Fibroblast of villous mesenchyme (primary cell): Measurements from ENCODE around the gene TACC2. TPM values are rescaled to one million over a fixed set of nuclear protein-coding genes. Genes with fewer than 3 reads are reported as not detected.

Experiments
- DNase-seq: peaks from one replicate; pipeline ENCODE4 v3.0.0-alpha.2; 2010; ENCODE audit warnings: low read depth
- H3K4me3 ChIP-seq: 2 replicates; pipeline ENCODE4 v1.5.1; 2011; ENCODE audit warnings: low read depth, mild to moderate bottlenecking, low read length
- CTCF ChIP-seq: IDR thresholded peaks from 2 replicates; pipeline ENCODE4 v1.5.1; 2012; ENCODE audit warnings: low read depth, mild to moderate bottlenecking, low read length; ENCODE audit not compliant: insufficient read depth
- total RNA-seq: library from RNA; depleted of rRNA; stranded (reverse); fragments of >200 nt; gene quantifications from 2 replicates; pipeline ENCODE4 v1.2.3, GENCODE V29; 2012

TACC2 gene
- total RNA-seq, 1 donor: 5.6 TPM

- no peak for DNase-seq
- no peak for TF ChIP-seq CTCF
- no peak overlapping the region for H3K4me3 ChIP-seq
Measured at GRCh38 chr10:122168101-122168500, 179.1 kb downstream of the TACC2 start.

GRCh38 chr10:122168598-122169394 lies 179.8 kb downstream of the TACC2 start:
- TF ChIP-seq CTCF: no peak
- no peak for DNase-seq

GRCh38 chr10:122170802-122171201 lies 181.8 kb downstream of the TACC2 start:
- DNase-seq: no peak
- TF ChIP-seq CTCF: no peak
- H3K4me3 ChIP-seq: no peak overlapping the region

More at GRCh38 chr10:122168598-122169394, 179.8 kb downstream of the TACC2 start:
- H3K4me3 ChIP-seq: no peak overlapping the region

- no peak for DNase-seq
- no peak overlapping the region for H3K4me3 ChIP-seq
- TF ChIP-seq CTCF: no peak
Measured at GRCh38 chr10:122171302-122172075, 182.5 kb downstream of the TACC2 start.

- H3K4me3 ChIP-seq: no peak overlapping the region
- DNase-seq: no peak
- no peak for TF ChIP-seq CTCF
Measured at GRCh38 chr10:122172361-122173008, 183.5 kb downstream of the TACC2 start.

- TF ChIP-seq CTCF: no peak
- DNase-seq: no peak
- H3K4me3 ChIP-seq: no peak overlapping the region
Measured at GRCh38 chr10:122173337-122173736, 184.4 kb downstream of the TACC2 start.
